ENCODE data around the gene PYROXD2. TPM values are rescaled to one million over a fixed set of nuclear protein-coding genes. Genes with fewer than 3 reads are reported as not detected.

PYROXD2 gene
- total RNA-seq, 6 experiments from 2014 or later, result 3.0 to 25.3 (median 7.1) TPM

DNA sequence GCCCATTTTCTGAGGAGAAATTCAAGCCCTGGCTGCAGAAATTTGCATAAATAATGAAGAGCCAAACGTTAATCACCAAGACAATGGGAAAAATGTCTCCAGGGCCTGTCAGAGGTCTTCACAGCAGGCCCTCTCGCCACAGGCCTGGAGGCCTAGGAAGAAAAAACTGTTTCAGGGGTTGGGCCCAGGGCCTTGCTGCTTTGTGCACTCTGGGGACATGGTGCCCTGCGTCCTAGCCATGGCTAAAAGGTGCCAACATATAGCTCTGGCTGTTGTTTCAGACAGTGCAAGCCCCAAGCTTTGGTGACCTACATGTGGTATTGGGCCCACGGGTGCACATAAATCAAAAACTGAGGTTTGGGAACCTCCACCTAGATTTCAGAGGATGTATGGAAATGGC, 23.7 kb upstream of the PYROXD2 start:
- H3K4me3 ChIP-seq, result no peak overlapping the region
- no peaks in the 10 kb centered on the region for H3K4me1 ChIP-seq
- H3K9me3 ChIP-seq, result no peaks in the 10 kb centered on the region
- intact Hi-C loops (cut with DNase I), result no loop called here
- no peaks in the 10 kb centered on the region for H3K27me3 ChIP-seq
- peaks cover 0 to 36% (median 13%) of the 10 kb centered on the region in 4 donors for H3K36me3 ChIP-seq
- DNase-seq (no peak), ATAC-seq (no peak)
- H3K27ac ChIP-seq, result no peak overlapping the region
- WGBS (ENCODE audit: insufficient coverage, low coverage, low lambda C conversion rate, missing lambda C conversion rate), result 86% methylated on average over 3 of the region's 4 CpGs
- TF ChIP-seq CTCF (IDR thresholded peaks at IDR 0.05), result no peak
- no peak for TF ChIP-seq POLR2A (IDR thresholded peaks at IDR 0.05)

- 96% methylated on average over 3 of the region's 4 CpGs for WGBS (ENCODE audit: insufficient coverage, low coverage, low lambda C conversion rate, missing lambda C conversion rate)
- no peak overlapping the region for H3K27ac ChIP-seq
Observed at GRCh38 chr10:98436704-98437103, 21.7 kb upstream of the PYROXD2 start.

GRCh38 chr10:98435178-98435577, 20.2 kb upstream of the PYROXD2 start:
- no peak overlapping the region for H3K4me3 ChIP-seq
- intact Hi-C loops (cut with DNase I), result no loop called here
- peaks cover 0 to 59% (median 24%) of the 10 kb centered on the region in 4 donors for H3K36me3 ChIP-seq
- no peak overlapping the region for H3K27ac ChIP-seq
- no peaks in the 10 kb centered on the region for H3K27me3 ChIP-seq
- no peaks in the 10 kb centered on the region for H3K9me3 ChIP-seq
- no peak for TF ChIP-seq CTCF (IDR thresholded peaks at IDR 0.05)
- H3K4me1 ChIP-seq, result no peaks in the 10 kb centered on the region
- WGBS (ENCODE audit: insufficient coverage, low coverage, low lambda C conversion rate, missing lambda C conversion rate), result 94% methylated on average over 3 of the region's 12 CpGs
- DNase-seq (no peak), ATAC-seq (no peak)

More at GRCh38 chr10:98436704-98437103, 21.7 kb upstream of the PYROXD2 start:
- H3K36me3 ChIP-seq, result peaks cover 0 to 45% (median 16%) of the 10 kb centered on the region in 4 donors
- no peaks in the 10 kb centered on the region for H3K9me3 ChIP-seq
- no peak for DNase-seq
- no peaks in the 10 kb centered on the region for H3K4me1 ChIP-seq
- H3K4me3 ChIP-seq, result no peak overlapping the region
- ATAC-seq, result no peak
- TF ChIP-seq POLR2A (IDR thresholded peaks at IDR 0.05) (no peak), CTCF (IDR thresholded peaks at IDR 0.05) (no peak)
- intact Hi-C loops (cut with DNase I), result no loop called here
- no peaks in the 10 kb centered on the region for H3K27me3 ChIP-seq

DNA sequence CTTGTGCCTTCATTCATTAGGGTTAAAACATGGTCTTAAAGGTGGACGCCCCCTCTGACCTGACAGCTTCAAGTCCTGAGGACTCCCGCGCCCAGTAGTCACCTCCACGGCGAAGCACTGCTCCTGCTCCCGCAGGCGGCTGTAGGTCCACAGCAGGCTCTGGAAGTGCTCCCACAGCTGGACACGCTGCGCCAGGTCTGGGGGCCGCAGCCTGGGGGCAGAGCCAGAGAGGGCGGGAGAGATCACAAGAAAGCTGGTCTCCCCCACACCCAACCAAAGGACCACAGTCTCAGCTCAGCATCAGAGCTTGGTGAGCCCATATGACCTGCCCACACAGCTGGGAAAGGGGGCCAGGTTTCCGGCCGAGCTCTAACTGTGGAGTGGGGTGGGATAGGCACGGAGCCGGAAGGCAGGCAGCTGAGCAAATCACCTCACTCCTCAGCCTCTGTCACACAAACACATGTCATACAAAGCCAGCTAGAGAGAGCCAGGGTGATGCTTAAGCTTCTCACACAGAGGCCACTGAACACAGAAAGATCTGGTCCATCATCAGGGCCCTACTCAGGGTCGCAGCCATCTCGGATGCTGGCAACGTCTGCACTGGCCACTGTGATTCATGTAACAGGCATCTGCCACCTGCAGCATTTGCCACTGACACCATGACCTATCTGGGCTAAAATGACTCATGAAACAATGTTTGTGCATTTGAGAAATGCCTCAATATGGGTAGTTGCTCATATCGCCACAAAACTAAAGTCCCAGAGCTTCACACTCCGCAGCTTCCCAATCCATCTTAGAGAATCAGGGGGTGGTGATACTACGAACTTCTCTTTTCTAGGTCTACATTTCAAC, 19.1 kb upstream of the PYROXD2 start:
- no peak for TF ChIP-seq POLR2A (IDR thresholded peaks at IDR 0.05)
- no peak for TF ChIP-seq CTCF (IDR thresholded peaks at IDR 0.05)
- H3K9me3 ChIP-seq, result no peaks in the 10 kb centered on the region
- ATAC-seq, result peak in 1 of 4 donors; percentile 77
- no peaks in the 10 kb centered on the region for H3K4me1 ChIP-seq
- H3K27me3 ChIP-seq, result no peaks in the 10 kb centered on the region
- no peak overlapping the region for H3K4me3 ChIP-seq
- intact Hi-C loops (cut with DNase I), result no loop called here
- H3K36me3 ChIP-seq, result peaks cover 0 to 65% (median 28%) of the 10 kb centered on the region in 4 donors
- no peak overlapping the region for H3K27ac ChIP-seq
- DNase-seq, result no peak
- 95% methylated on average over 8 of the region's 21 CpGs for WGBS (ENCODE audit: insufficient coverage, low coverage, low lambda C conversion rate, missing lambda C conversion rate)
